ENCODE measurements around the gene RXRB. TPM values are rescaled to one million over a fixed set of nuclear protein-coding genes. Genes with fewer than 3 reads are reported as not detected.

RXRB gene
- polyA plus RNA-seq (2013, experiment 1 of 4) = 38.5 TPM
- 34.7 TPM for polyA plus RNA-seq (2013, experiment 2 of 4)
- polyA plus RNA-seq (2013, experiment 3 of 4) = 33.5 TPM
- polyA plus RNA-seq (2013, experiment 4 of 4) = 37.0 TPM

DNA sequence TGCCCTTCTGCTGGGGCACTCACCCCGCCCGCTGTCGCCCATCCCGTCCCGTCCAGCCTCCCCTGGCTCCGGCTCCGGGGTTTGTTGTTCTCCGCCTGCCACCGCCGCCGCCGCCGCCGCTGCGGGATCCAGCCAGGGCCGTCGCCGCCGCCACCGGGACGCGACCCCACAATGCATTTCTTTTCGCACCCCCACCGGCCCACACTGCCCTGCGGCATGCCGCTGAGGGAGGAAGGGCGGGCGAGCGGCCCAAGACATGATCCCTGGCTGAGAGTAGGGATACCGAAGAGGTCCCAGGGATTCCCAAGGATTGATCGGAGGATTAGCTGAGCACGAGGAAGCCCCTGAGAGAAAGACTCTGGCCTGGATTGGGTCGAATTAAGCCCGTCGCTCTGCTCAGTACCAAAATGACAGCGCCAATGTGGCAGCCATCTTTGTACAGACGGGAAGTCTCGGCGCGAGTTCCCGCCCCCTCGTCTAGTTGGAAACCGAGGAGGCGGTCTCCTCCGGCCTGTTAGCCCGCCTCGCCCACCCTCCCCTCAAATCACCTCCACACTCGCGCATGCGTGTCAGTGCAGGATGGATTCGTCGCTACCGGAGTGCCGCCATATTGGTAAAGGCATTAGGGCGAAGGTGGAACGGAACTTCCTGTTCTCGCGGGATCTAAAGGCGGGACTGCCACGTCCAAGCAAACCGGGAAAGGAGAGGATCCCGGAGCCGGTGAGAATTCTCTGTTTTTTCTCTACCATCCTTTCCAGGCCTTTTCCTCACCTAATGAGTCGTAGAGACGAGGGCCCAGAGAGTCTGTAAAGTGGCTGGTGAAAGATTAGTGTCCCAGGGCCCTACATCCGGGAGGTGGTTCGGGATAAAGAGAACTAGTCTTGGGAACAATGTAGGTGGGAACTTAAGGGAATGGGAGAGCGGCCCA is at the start of gene RXRB, which contains the start of gene SLC39A7:
TSS of gene RXRB (minus strand) at position 447 of the 928 bp plus-strand sequence. CDS start at position 258, 189 bp downstream.
TSS of gene SLC39A7 (plus strand) at position 649 of the 928 bp plus-strand sequence. CDS start 379 bp downstream, outside the sequence.
- peaks cover 22% of the 10 kb centered on the region for H3K4me1 ChIP-seq (ENCODE audit: control insufficient read depth, insufficient read depth, low read length)
- peak within 1 kb of the TSS; percentile 95 for H3K4me3 ChIP-seq (ENCODE audit: insufficient read depth, low read depth, low read length)
- no peaks in the 10 kb centered on the region for H3K9me3 ChIP-seq (ENCODE audit: control insufficient read depth, low read length)
- WGBS, 2 experiments = 0% methylated on average over 68 of the region's 68 CpGs
- peaks cover 3% of the 10 kb centered on the region for H3K27me3 ChIP-seq (ENCODE audit: control insufficient read depth, insufficient read depth, low read length, poor library complexity, severe bottlenecking)
- peak within 1 kb of the TSS; percentile 95 for H3K27ac ChIP-seq (ENCODE audit: insufficient read depth, low read depth, low read length, poor library complexity, severe bottlenecking)
- H3K36me3 ChIP-seq (ENCODE audit: control insufficient read depth, insufficient read depth, low read length) = peaks cover 24% of the 10 kb centered on the region

DNA sequence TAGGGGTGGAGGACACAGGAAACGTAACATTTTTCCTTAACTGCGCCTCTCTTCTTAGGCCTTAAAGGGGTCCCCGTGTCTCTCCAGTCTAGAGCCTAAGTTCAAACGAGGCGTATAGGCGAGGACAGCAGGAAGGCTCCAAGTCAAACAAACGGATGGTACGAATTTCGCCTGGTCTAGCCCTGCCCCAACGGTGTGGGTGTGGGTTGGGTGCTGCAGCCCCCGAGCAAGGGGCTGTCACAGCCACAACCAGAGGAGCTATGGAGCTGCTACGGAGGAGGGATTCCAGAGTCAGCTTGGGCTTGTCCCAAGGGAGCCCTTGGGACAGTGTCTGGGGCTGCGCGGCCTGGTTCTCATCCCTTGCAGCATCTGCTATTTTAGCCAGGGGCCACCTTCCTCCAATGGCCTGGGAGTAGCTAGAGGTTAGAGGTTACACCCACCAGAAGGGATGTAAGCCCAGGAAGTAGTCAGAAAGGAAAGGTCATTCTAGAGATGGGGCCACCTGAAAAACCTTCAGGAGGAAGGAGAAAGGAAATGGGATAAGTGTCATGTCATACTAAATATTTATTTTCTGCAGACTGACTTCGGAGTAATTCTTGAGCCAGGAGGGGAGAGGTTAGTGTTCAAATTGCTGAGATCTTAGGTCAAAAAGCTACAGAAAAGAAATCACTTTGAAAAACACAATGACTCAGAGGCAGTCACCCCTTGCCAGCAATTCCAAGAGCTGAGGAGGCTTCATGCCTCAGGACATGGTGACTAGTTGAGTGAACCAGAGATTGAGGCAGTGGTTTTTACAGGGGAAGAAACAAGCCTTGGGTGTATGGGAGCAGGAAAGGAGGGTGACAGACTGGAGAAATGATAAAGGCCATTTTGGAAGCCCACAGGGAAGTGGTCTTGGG is 49.5 kb upstream of the RXRB start:
- Histone ChIP-seq H3K4me1 (ENCODE audit: control insufficient read depth, insufficient read depth, low read length) (peaks cover 8% of the 10 kb centered on the region), H3K27ac (ENCODE audit: insufficient read depth, low read depth, low read length, poor library complexity, severe bottlenecking) (peak overlapping the region; percentile 65), H3K9me3 (ENCODE audit: control insufficient read depth, low read length) (no peaks in the 10 kb centered on the region), H3K4me3 (ENCODE audit: insufficient read depth, low read depth, low read length) (peak overlapping the region; percentile 39), H3K27me3 (ENCODE audit: control insufficient read depth, insufficient read depth, low read length, poor library complexity, severe bottlenecking) (peaks cover 27% of the 10 kb centered on the region), H3K36me3 (ENCODE audit: control insufficient read depth, insufficient read depth, low read length) (no peaks in the 10 kb centered on the region)
- 47% methylated on average over 15 of the region's 15 CpGs for WGBS, 2 experiments

DNA sequence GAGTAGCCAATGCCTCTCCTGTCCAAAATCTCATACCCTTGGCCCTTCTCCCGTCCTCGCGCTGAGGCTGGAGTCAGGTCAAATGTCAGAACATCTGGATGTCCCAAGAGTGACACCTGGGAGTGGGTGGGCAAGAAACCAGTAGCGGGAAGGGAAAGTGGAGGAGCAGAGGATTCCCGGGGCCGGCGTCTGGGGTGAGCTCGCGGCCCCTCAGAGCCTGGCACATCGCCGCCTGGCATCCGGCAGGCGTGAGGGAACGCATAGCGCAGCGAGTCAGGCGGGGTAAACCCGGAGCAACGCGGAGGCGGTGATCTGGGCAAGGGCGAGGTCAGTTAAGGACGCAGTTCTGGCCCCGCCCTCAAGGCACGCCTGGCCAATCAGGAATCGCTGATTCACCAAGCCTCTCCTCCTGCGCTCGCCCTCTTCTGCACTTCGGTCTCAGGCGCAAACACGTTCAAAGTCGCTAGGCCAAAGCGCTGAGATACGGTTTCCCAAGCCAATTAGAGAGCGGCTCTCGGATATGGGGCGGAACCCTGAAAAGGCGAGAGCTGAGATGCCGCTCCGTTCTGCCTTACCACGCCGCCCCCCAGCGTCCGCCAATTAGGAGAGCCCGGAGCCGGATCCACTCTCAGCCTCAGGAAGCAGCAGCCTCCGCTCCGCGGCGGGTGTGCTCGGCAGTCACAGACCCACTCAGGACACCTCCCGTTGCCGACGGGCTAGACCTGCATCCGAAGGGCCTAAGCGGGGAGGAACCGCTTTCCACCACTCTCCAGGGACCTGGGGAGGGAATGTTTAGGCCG is 48.7 kb upstream of the RXRB start:
- H3K9me3 ChIP-seq (ENCODE audit: control insufficient read depth, low read length) = no peaks in the 10 kb centered on the region
- H3K36me3 ChIP-seq (ENCODE audit: control insufficient read depth, insufficient read depth, low read length) = no peaks in the 10 kb centered on the region
- 0 to 1% methylated on average over 58 of the region's 58 CpGs for WGBS, 2 experiments
- peak overlapping the region; percentile 39 for H3K4me3 ChIP-seq (ENCODE audit: insufficient read depth, low read depth, low read length)
- H3K4me1 ChIP-seq (ENCODE audit: control insufficient read depth, insufficient read depth, low read length) = peaks cover 8% of the 10 kb centered on the region
- H3K27me3 ChIP-seq (ENCODE audit: control insufficient read depth, insufficient read depth, low read length, poor library complexity, severe bottlenecking) = peaks cover 27% of the 10 kb centered on the region
- H3K27ac ChIP-seq (ENCODE audit: insufficient read depth, low read depth, low read length, poor library complexity, severe bottlenecking) = peak overlapping the region; percentile 66

DNA sequence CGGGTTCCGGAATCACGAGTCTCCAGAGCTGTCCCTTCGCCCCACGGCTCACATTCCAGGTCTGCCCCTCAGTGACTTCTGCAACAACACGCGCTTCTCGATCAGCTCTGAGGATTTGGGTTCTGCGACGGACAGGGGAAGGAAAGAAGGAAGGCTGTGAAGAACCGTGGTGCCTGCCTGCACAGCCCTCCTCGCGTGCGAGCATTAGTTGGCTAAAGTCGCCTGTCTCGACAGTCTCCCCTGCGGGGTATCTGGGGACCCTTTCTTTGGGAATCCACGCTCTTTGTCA is 48.1 kb upstream of the RXRB start:
- WGBS, 2 experiments = 8 to 9% methylated on average over 18 of the region's 18 CpGs

DNA sequence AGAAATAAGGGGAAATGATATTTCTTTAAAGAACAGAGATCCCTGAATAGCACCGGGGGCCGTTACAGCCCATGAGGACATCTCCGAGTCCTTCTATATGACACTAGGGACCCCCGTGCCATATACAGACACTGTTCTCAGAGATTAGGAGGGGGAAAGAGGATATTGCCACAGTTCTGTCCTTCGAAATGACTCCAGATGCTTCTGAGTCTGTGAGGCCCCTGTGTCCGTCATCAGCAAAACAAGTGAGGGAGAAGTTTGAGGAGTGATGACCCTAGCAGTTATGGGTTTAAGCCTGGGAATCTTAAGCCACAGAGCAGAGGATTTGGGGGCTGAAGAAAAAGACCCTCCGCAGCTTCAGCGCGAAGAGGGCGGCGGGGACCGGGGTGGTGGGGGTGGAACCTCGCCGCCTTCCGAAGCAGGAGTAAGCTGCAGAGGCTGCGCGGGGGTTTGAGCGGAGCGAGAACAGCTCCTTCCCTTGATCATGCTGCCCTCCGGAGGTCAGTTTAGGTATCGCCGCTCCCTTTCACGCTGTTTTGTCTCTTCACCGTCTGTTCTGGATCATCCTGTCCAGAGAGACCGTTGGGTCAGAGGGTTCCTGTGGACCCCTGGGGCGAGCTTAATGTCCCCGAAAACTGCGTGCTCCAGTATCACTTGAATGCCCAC is 47.6 kb upstream of the RXRB start:
- WGBS, 2 experiments = 7% methylated on average over 28 of the region's 28 CpGs
- H3K4me1 ChIP-seq (ENCODE audit: control insufficient read depth, insufficient read depth, low read length) = peaks cover 8% of the 10 kb centered on the region
- H3K9me3 ChIP-seq (ENCODE audit: control insufficient read depth, low read length) = no peaks in the 10 kb centered on the region
- peaks cover 33% of the 10 kb centered on the region for H3K27me3 ChIP-seq (ENCODE audit: control insufficient read depth, insufficient read depth, low read length, poor library complexity, severe bottlenecking)
- peak overlapping the region; percentile 39 for H3K4me3 ChIP-seq (ENCODE audit: insufficient read depth, low read depth, low read length)
- no peak overlapping the region for H3K27ac ChIP-seq (ENCODE audit: insufficient read depth, low read depth, low read length, poor library complexity, severe bottlenecking)
- no peaks in the 10 kb centered on the region for H3K36me3 ChIP-seq (ENCODE audit: control insufficient read depth, insufficient read depth, low read length)

More for the DNA sequence above, 48.1 kb upstream of the RXRB start:
- Histone ChIP-seq H3K27ac (ENCODE audit: insufficient read depth, low read depth, low read length, poor library complexity, severe bottlenecking) (peak overlapping the region; percentile 66), H3K4me1 (ENCODE audit: control insufficient read depth, insufficient read depth, low read length) (peaks cover 8% of the 10 kb centered on the region), H3K27me3 (ENCODE audit: control insufficient read depth, insufficient read depth, low read length, poor library complexity, severe bottlenecking) (peaks cover 29% of the 10 kb centered on the region), H3K4me3 (ENCODE audit: insufficient read depth, low read depth, low read length) (peak overlapping the region; percentile 39), H3K36me3 (ENCODE audit: control insufficient read depth, insufficient read depth, low read length) (no peaks in the 10 kb centered on the region), H3K9me3 (ENCODE audit: control insufficient read depth, low read length) (no peaks in the 10 kb centered on the region)

DNA sequence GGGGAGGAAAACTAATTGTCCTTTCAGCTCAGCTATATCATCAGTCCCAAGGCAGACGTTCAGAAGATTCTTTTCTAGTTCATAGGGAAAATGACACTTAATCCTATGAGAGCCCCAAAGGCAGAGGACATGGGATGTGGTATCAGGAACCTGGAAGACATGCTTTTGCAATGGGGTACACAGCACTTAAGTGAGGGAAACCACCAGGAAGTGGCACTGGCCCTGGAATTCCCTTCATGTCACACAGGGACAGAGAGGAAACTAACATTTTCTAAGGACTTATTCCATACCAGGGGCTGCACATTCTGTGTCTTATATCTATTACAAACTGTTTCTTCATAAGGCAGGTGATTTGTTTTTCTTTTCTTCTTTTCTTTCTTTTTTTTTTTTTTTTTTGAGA is 43.0 kb upstream of the RXRB start:
- 46 to 81% methylated on average over 1 of the region's 1 CpG for WGBS, 2 experiments
- H3K9me3 ChIP-seq (ENCODE audit: control insufficient read depth, low read length) = no peaks in the 10 kb centered on the region
- H3K4me3 ChIP-seq (ENCODE audit: insufficient read depth, low read depth, low read length) = no peak overlapping the region
- no peak overlapping the region for H3K27ac ChIP-seq (ENCODE audit: insufficient read depth, low read depth, low read length, poor library complexity, severe bottlenecking)
- no peaks in the 10 kb centered on the region for H3K36me3 ChIP-seq (ENCODE audit: control insufficient read depth, insufficient read depth, low read length)
- no peaks in the 10 kb centered on the region for H3K4me1 ChIP-seq (ENCODE audit: control insufficient read depth, insufficient read depth, low read length)
- peaks cover 36% of the 10 kb centered on the region for H3K27me3 ChIP-seq (ENCODE audit: control insufficient read depth, insufficient read depth, low read length, poor library complexity, severe bottlenecking)

DNA sequence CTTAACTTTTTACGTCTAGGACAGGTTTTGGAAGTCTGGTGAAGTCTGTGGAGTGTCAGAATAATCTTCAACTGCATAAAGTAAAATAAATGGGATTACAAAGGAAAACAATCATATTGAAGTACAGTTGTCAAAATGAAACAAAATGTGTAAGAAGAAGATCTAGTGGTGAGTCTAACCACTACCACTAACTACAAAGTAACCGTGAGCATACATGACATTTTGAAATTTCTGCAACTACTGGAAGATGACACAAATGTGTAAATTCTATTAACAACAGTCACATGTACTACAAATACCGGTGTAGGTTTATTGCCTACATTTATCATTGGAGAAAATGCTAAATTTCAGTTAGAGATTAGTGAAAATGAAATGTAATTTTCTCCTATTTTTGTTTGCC is 41.5 kb upstream of the RXRB start:
- H3K9me3 ChIP-seq (ENCODE audit: control insufficient read depth, low read length) = no peaks in the 10 kb centered on the region
- H3K27ac ChIP-seq (ENCODE audit: insufficient read depth, low read depth, low read length, poor library complexity, severe bottlenecking) = no peak overlapping the region
- no peaks in the 10 kb centered on the region for H3K36me3 ChIP-seq (ENCODE audit: control insufficient read depth, insufficient read depth, low read length)
- WGBS, 2 experiments = 91 to 92% methylated on average over 3 of the region's 3 CpGs
- no peaks in the 10 kb centered on the region for H3K4me1 ChIP-seq (ENCODE audit: control insufficient read depth, insufficient read depth, low read length)
- no peak overlapping the region for H3K4me3 ChIP-seq (ENCODE audit: insufficient read depth, low read depth, low read length)
- peaks cover 25% of the 10 kb centered on the region for H3K27me3 ChIP-seq (ENCODE audit: control insufficient read depth, insufficient read depth, low read length, poor library complexity, severe bottlenecking)

DNA sequence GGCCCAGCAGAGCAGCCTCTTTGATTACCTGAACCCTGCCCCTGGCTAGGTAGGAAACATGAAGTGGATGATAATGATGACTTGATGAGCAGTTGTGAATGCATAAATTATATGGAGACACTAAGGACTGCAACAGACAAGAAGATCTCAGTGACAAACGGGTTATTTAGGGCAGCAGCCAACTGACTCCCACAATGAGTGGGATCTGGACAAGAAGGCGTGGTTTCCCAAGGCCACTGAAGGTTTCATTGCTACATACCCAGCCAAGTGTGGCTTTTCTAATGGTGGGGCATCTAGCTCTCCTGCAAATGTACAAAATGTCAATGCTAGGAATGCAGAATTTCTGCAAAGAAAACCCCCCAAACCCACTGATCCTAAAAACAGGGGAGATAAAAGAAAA is 37.3 kb upstream of the RXRB start:
- WGBS, 2 experiments = 92 to 95% methylated on average over 2 of the region's 2 CpGs
- H3K27me3 ChIP-seq (ENCODE audit: control insufficient read depth, insufficient read depth, low read length, poor library complexity, severe bottlenecking) = peaks cover 7% of the 10 kb centered on the region
- peaks cover 11% of the 10 kb centered on the region for H3K4me1 ChIP-seq (ENCODE audit: control insufficient read depth, insufficient read depth, low read length)
- no peaks in the 10 kb centered on the region for H3K36me3 ChIP-seq (ENCODE audit: control insufficient read depth, insufficient read depth, low read length)
- H3K9me3 ChIP-seq (ENCODE audit: control insufficient read depth, low read length) = no peaks in the 10 kb centered on the region
- H3K4me3 ChIP-seq (ENCODE audit: insufficient read depth, low read depth, low read length) = no peak overlapping the region
- H3K27ac ChIP-seq (ENCODE audit: insufficient read depth, low read depth, low read length, poor library complexity, severe bottlenecking) = no peak overlapping the region

DNA sequence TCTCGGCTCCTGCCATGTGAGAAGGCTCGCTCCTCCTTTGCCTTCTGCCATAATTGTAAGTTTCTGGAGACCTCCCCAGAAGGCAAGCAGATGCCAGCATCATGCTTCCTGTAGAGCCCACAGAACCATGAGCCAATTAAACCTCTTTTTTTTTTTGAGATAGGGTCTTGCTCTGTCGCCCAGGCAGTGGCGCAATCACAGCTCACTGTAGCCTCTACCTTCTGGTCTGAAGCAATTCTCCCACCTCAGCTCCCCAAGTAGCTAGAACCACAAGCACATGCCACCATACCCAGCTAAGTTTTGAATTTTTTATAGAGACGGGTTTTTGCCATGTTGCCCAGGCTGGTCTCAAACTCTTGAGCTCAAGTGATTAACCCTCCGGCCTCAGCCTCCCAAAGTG is 36.4 kb upstream of the RXRB start:
- H3K4me3 ChIP-seq (ENCODE audit: insufficient read depth, low read depth, low read length) = no peak overlapping the region
- peaks cover 11% of the 10 kb centered on the region for H3K4me1 ChIP-seq (ENCODE audit: control insufficient read depth, insufficient read depth, low read length)
- no peak overlapping the region for H3K27ac ChIP-seq (ENCODE audit: insufficient read depth, low read depth, low read length, poor library complexity, severe bottlenecking)
- H3K36me3 ChIP-seq (ENCODE audit: control insufficient read depth, insufficient read depth, low read length) = no peaks in the 10 kb centered on the region
- no peaks in the 10 kb centered on the region for H3K9me3 ChIP-seq (ENCODE audit: control insufficient read depth, low read length)
- H3K27me3 ChIP-seq (ENCODE audit: control insufficient read depth, insufficient read depth, low read length, poor library complexity, severe bottlenecking) = no peaks in the 10 kb centered on the region
- WGBS, 2 experiments = 94% methylated on average over 6 of the region's 6 CpGs
